Measurements from ENCODE around the gene PINLYP. TPM values are rescaled to one million over a fixed set of nuclear protein-coding genes. Genes with fewer than 3 reads are reported as not detected.

PINLYP gene
- total and polyA plus RNA-seq, 2 of the 13 experiments (the other 11 are each of a cell fraction or from before 2014, with no cell fraction given): 0.21 to 0.24 TPM

DNA sequence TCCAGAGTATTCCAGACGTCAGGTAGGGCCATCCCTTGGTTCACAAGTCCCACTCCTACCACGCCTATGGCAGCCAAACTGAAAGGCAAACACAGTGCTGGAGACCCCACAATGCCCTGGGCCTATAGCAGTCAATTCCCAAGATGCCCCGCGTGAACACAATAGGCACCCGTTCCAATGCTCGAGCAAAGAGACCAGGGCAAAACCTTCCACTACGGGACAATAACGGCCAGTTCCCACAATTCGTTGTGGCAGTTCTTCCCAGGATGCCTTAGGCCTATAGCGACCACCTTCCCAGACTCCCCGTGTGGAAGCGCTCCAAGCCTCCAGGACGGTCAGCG is 43.3 kb downstream of the PINLYP start (continued):
- TF ChIP-seq NR2C2 (CRISPR knock-in tag; IDR thresholded peaks at IDR 0.05; ENCODE audit: borderline replicate concordance) (no peak), ZSCAN9 (CRISPR knock-in tag; IDR thresholded peaks at IDR 0.05; ENCODE audit: borderline replicate concordance) (no peak), ZBTB40 (IDR thresholded peaks at IDR 0.05) (no peak), ZBTB40 (CRISPR knock-in tag; IDR thresholded peaks at IDR 0.05) (no peak), ZNF772 (CRISPR knock-in tag; IDR thresholded peaks at IDR 0.05) (peak; percentile 59; the same call in 1 of the 2 replicates), ZNF142 (CRISPR knock-in tag; IDR thresholded peaks at IDR 0.05) (no peak), MXD3 (CRISPR knock-in tag; IDR thresholded peaks at IDR 0.05) (no peak), ZFP82 (CRISPR knock-in tag; IDR thresholded peaks at IDR 0.05; ENCODE audit: borderline replicate concordance) (no peak), GATAD2A (CRISPR knock-in tag; IDR thresholded peaks at IDR 0.05) (peak; percentile 20; the same call in 1 of the 2 replicates), SP2 (CRISPR knock-in tag; IDR thresholded peaks at IDR 0.05) (0 out of 2 replicates have a peak, but pooled peaks have one; percentile 17)
- TF ChIP-seq, protein P1, sequence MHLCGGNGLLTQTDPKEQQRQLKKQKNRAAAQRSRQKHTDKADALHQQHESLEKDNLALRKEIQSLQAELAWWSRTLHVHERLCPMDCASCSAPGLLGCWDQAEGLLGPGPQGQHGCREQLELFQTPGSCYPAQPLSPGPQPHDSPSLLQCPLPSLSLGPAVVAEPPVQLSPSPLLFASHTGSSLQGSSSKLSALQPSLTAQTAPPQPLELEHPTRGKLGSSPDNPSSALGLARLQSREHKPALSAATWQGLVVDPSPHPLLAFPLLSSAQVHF (CRISPR knock-in tag; IDR thresholded peaks at IDR 0.05): no peak

Measured in HepG2 (cell line).